ENCODE data around the gene FBXL17.

DNA sequence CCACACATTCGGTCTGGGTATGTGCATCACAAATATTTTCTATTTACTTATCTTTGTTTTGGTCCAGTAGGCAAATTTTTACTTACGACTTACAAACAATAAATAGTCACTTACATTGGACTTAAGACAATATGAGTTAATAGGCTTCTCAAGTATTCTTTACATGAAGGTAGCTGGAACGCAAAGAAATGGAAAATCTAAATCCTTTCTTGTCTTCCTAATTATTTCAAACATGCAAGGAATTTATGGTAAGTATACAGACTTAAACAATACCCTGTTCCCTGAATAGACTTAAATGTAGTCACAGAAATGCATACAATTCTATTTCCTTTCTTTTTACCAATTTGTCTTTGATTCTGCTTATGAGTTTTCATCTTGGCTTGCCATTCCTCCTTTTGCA lies 448.6 kb downstream of the FBXL17 start:
- TF ChIP-seq, protein P1, sequence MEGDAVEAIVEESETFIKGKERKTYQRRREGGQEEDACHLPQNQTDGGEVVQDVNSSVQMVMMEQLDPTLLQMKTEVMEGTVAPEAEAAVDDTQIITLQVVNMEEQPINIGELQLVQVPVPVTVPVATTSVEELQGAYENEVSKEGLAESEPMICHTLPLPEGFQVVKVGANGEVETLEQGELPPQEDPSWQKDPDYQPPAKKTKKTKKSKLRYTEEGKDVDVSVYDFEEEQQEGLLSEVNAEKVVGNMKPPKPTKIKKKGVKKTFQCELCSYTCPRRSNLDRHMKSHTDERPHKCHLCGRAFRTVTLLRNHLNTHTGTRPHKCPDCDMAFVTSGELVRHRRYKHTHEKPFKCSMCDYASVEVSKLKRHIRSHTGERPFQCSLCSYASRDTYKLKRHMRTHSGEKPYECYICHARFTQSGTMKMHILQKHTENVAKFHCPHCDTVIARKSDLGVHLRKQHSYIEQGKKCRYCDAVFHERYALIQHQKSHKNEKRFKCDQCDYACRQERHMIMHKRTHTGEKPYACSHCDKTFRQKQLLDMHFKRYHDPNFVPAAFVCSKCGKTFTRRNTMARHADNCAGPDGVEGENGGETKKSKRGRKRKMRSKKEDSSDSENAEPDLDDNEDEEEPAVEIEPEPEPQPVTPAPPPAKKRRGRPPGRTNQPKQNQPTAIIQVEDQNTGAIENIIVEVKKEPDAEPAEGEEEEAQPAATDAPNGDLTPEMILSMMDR (IDR thresholded peaks at IDR 0.05), result no peak
- TF ChIP-seq ZFX (IDR thresholded peaks at IDR 0.05; ENCODE audit: borderline replicate concordance), result no peak

All from 22Rv1 (cell line).